ENCODE measurements around the gene SP8. TPM values are rescaled to one million over a fixed set of nuclear protein-coding genes. Genes with fewer than 3 reads are reported as not detected.

Gene SP8
- total and polyA plus RNA-seq, 4 donors: not detected

GRCh38 chr7:20785157-20786048 is 1.3 kb downstream of the SP8 start:
- no peak for DNase-seq (ENCODE audit: low spot score)
- no peak overlapping the region for H3K9ac ChIP-seq (ENCODE audit: low read depth in 1 of 2, low read length in 2 of 2)
- peaks cover 0 to 18% (median 0%) of the 10 kb centered on the region in 4 donors for H3K9me3 ChIP-seq (ENCODE audit: control insufficient read depth in 4 of 4, low read length in 3 of 4)
- H3K4me1 ChIP-seq (ENCODE audit: control insufficient read depth in 4 of 4, insufficient read depth in 4 of 4, low read length in 3 of 4): peaks cover 12 to 31% (median 18%) of the 10 kb centered on the region in 4 donors
- TF ChIP-seq JUND (IDR thresholded peaks at IDR 0.05) (no peak), FOXA1 (IDR thresholded peaks at IDR 0.05) (no peak)
- 3% methylated on average over 89 of the region's 89 CpGs for WGBS
- peaks cover 2 to 34% (median 22%) of the 10 kb centered on the region in 4 donors for H3K27me3 ChIP-seq (ENCODE audit: control insufficient read depth in 4 of 4, insufficient read depth in 4 of 4, low read length in 3 of 4)
- H3K27ac ChIP-seq (ENCODE audit: low read depth in 1 of 2, low read length in 2 of 2): no peak overlapping the region
- H3K4me3 ChIP-seq (ENCODE audit: low read depth in 1 of 3, low read length in 3 of 3): peak overlapping the region in 1 of 3 donors; percentile 17
- no peaks in the 10 kb centered on the region for H3K36me3 ChIP-seq (ENCODE audit: control insufficient read depth in 4 of 4, insufficient read depth in 3 of 4, low read depth in 1 of 4, low read length in 3 of 4)

- Histone ChIP-seq H3K27me3 (ENCODE audit: control insufficient read depth in 4 of 4, insufficient read depth in 4 of 4, low read length in 3 of 4) (peaks cover 2 to 34% (median 23%) of the 10 kb centered on the region in 4 donors), H3K9ac (ENCODE audit: low read depth in 1 of 2, low read length in 2 of 2) (no peak overlapping the region), H3K9me3 (ENCODE audit: control insufficient read depth in 4 of 4, low read length in 3 of 4) (peaks cover 0 to 18% (median 0%) of the 10 kb centered on the region in 4 donors), H3K27ac (ENCODE audit: low read depth in 1 of 2, low read length in 2 of 2) (no peak overlapping the region), H3K4me1 (ENCODE audit: control insufficient read depth in 4 of 4, insufficient read depth in 4 of 4, low read length in 3 of 4) (peaks cover 12 to 31% (median 18%) of the 10 kb centered on the region in 4 donors), H3K36me3 (ENCODE audit: control insufficient read depth in 4 of 4, insufficient read depth in 3 of 4, low read depth in 1 of 4, low read length in 3 of 4) (no peaks in the 10 kb centered on the region), H3K4me3 (ENCODE audit: low read depth in 1 of 3, low read length in 3 of 3) (peak overlapping the region in 1 of 3 donors; percentile 34)
- WGBS: 10% methylated on average over 93 of the region's 93 CpGs
- TF ChIP-seq, protein P1, sequence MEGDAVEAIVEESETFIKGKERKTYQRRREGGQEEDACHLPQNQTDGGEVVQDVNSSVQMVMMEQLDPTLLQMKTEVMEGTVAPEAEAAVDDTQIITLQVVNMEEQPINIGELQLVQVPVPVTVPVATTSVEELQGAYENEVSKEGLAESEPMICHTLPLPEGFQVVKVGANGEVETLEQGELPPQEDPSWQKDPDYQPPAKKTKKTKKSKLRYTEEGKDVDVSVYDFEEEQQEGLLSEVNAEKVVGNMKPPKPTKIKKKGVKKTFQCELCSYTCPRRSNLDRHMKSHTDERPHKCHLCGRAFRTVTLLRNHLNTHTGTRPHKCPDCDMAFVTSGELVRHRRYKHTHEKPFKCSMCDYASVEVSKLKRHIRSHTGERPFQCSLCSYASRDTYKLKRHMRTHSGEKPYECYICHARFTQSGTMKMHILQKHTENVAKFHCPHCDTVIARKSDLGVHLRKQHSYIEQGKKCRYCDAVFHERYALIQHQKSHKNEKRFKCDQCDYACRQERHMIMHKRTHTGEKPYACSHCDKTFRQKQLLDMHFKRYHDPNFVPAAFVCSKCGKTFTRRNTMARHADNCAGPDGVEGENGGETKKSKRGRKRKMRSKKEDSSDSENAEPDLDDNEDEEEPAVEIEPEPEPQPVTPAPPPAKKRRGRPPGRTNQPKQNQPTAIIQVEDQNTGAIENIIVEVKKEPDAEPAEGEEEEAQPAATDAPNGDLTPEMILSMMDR (IDR thresholded peaks at IDR 0.05; ENCODE audit: low read depth, low read length, missing input control): no peak
- TF ChIP-seq HNF4G (IDR thresholded peaks at IDR 0.05) (no peak), HNF4A (conservative IDR thresholded peaks at IDR 0.05) (no peak), TAF1 (conservative IDR thresholded peaks at IDR 0.05) (no peak), RXRA (IDR thresholded peaks at IDR 0.05) (no peak), SP1 (IDR thresholded peaks at IDR 0.05) (no peak)
- no peak for DNase-seq (ENCODE audit: low spot score)
These were observed 2.1 kb downstream of the SP8 start for GRCh38 chr7:20784388-20785156.

DNA sequence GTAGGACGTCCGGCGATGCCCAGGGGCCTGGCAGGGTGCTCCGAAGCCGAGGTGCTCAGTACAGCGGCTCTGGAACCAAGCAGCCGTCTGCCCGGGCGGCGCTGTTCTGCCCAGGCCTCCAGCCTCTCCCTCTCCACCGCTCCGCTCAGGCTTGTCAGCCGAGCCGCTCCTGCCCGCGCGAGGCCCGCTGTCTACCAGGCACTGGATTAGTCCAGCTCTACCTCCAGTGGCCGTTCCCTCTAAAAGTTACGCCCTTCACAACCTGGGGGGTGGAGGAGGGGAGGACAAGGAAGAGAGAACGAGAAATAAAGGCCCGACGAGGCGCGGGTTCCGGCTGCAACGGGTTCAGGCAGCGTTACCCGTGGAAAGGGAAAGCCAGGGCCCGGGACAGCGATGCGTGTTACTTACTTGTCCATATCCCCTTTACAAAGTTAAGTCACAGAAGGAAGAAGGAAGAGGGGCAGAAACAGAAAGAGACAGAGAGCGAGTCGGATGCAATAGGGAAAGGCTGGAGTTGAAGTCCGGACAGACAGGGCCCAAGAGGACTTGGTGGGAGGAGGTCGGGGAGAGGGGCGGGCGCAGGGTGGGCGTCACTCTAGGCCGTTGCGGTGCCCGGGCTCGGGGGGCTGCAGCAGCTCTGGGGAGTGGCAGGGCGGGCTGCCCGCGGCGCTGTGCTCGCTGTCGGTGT is 2.8 kb downstream of the SP8 start:
- DNase-seq (ENCODE audit: low spot score): peak; percentile 59
- H3K36me3 ChIP-seq (ENCODE audit: control insufficient read depth in 4 of 4, insufficient read depth in 3 of 4, low read depth in 1 of 4, low read length in 3 of 4): no peaks in the 10 kb centered on the region
- WGBS: 5% methylated on average over 49 of the region's 49 CpGs
- H3K27ac ChIP-seq (ENCODE audit: low read depth in 1 of 2, low read length in 2 of 2): no peak overlapping the region
- H3K4me1 ChIP-seq (ENCODE audit: control insufficient read depth in 4 of 4, insufficient read depth in 4 of 4, low read length in 3 of 4): peaks cover 12 to 31% (median 18%) of the 10 kb centered on the region in 4 donors
- H3K9ac ChIP-seq (ENCODE audit: low read depth in 1 of 2, low read length in 2 of 2): no peak overlapping the region
- peaks cover 2 to 37% (median 18%) of the 10 kb centered on the region in 4 donors for H3K27me3 ChIP-seq (ENCODE audit: control insufficient read depth in 4 of 4, insufficient read depth in 4 of 4, low read length in 3 of 4)
- peaks cover 0 to 18% (median 0%) of the 10 kb centered on the region in 4 donors for H3K9me3 ChIP-seq (ENCODE audit: control insufficient read depth in 4 of 4, low read length in 3 of 4)
- no peak for TF ChIP-seq RXRA (IDR thresholded peaks at IDR 0.05)
- TF ChIP-seq RAD21 (IDR thresholded peaks at IDR 0.05): peak in 1 of 2 donors; percentile 3
- no peak for TF ChIP-seq TAF1 (conservative IDR thresholded peaks at IDR 0.05)
- no peak for TF ChIP-seq NR2F2 (IDR thresholded peaks at IDR 0.05)
- peak overlapping the region in 1 of 3 donors; percentile 34 for H3K4me3 ChIP-seq (ENCODE audit: low read depth in 1 of 3, low read length in 3 of 3)
